Caki2 (cell line): ENCODE measurements around the gene PHKB. TPM values are rescaled to one million over a fixed set of nuclear protein-coding genes. Genes with fewer than 3 reads are reported as not detected.
"Not testable (repeated sequence)": the region's sequence is repeated elsewhere in the genome, so short reads cannot be mapped to it uniquely, and the experiment has no call there.

ENCODE experiments used
- DNase-seq: peaks from one replicate; pipeline ENCODE4 v3.0.0-alpha.2; 2015; ENCODE audit warnings: low read depth
- in situ Hi-C: cut with HindIII; loops from 2 replicates; pipeline ENCODE4 v1.10.0; 2016; ENCODE audit warnings: low sequenced_read_pairs, low pct_unique_long_range_greater_than_20kb, mixed read lengths
- total RNA-seq: library from RNA; depleted of rRNA; stranded (reverse); fragments of >200 nt; shearing (Covaris generic); gene quantifications from 2 replicates; pipeline ENCODE4 v1.2.3, GENCODE V29; 2014; ENCODE audit warnings: low replicate concordance

The PHKB gene
- total RNA-seq, 1 experiment from 2014 or later: 27.2 TPM

DNA sequence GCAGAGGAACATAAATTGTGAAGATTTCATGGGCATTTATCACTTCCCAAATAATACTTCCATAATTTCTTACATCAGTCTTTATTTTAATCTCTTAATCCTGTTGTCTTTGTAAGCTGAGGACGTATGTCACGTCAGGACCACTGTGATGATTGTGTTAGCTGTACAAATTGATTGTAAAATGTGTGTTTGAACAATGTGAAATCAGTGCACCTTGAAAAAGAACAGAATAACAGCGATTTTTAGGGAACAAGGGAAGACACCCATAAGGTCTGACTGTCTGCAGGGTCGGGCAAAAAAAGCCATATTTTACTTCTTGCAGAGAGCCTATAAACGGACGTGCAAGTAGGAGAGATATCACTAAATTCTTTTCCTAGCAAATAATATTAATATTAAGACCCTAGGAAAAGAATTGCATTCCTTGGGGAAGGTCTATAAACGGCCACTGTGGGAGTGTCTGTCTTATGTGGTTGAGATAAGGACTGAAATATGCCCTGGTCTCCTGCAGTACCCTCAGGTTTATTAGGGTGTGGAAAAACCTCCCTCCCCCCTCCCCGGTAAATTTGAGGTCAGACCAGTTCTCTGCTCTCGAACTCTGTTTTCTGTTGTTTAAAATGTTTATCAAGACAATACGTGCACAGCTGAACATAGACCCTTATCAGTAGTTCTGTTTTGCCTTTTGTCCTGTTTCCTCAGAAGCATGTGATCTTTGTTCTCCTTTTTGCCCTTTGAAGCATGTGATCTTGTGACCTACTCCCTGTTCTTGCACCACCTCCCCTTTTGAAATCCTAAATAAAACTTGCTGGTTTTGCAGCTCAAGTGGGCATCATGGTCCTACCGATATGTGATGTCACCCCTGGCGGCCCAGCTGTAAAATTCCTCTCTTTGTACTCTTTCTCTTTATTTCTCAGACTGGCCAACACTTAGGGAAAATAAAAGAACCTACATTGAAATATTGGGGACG, 78.9 kb downstream of the PHKB start:
- peak; percentile 5 for DNase-seq
- in situ Hi-C loops: not testable (repeated sequence)

DNA sequence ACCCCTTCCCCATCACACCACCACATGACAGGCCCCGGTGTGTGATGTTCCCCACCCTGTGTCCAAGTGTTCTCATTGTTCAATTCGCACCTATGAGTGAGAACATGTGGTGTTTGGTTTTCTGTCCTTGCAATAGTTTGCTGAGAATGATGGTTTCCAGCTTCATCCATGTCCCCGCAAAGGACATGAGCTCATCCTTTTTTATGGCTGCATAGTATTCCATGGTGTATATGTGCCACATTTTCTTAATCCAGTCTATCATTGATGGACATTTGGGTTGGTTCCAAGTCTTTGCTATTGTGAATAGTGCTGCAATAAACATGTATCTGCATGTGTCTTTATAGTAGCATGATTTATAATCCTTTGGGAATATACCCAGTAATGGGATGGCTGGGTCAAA, 80.0 kb downstream of the PHKB start:
- DNase-seq, in situ Hi-C loops: not testable (repeated sequence)

DNA sequence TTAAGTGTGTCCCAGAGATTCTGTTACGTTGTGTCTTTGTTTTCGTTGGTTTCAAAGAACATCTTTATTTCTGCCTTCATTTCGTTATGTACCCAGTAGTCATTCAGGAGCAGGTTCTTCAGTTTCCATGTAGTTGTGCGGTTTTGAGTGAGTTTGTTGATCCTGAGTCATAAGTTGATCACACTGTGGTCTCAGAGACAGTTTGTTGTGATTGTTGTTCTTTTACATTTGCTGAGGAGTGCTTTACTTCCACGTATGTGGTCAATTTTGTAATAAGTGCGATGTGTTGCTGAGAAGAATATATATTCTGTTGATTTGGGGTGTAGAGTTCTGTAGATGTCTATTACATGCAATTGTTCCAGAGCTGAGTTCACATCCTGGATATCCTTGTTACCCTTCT, 83.1 kb downstream of the PHKB start:
- in situ Hi-C loops: not testable (repeated sequence)

DNA sequence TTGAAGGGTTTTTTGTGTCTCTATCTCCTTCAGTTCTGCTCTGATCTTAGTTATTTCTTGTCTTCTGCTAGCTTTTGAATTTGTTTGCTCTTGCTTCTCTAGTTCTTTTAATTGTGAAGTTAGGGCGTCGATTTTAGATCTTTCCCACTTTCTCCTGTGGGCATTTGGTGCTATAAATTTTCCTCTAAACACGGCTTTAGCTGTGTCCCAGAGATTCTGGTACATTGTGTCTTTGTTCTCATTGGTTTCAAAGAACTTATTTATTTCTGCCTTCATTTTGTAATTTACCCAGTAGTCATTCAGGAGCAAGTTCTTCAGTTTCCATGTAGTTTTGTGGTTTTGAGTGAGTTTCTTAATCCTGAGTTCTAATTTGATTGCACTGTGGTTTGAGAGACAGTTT, 90.1 kb downstream of the PHKB start:
- in situ Hi-C loops, DNase-seq: not testable (repeated sequence)

More for the DNA sequence above, 83.1 kb downstream of the PHKB start:
- not testable (repeated sequence) for DNase-seq

DNA sequence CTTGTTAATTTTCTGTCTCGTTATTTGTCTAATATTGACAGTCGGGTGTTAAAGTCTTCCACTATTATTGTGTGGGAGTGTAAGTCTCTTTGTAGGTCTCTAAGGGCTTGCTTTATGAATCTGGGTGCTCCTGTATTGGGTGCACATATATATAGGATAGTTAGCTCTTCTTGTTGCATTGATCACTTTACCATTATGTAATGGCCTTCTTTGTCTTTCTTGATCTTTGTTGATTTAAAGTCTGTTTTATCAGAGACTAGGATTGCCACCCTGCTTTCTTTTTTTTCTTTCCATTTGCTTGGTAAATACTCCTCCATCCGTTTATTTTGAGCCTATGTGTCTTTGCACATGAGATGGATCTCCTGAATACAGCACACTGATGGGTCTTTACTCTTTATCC, 90.6 kb downstream of the PHKB start:
- in situ Hi-C loops, DNase-seq: not testable (repeated sequence)

DNA sequence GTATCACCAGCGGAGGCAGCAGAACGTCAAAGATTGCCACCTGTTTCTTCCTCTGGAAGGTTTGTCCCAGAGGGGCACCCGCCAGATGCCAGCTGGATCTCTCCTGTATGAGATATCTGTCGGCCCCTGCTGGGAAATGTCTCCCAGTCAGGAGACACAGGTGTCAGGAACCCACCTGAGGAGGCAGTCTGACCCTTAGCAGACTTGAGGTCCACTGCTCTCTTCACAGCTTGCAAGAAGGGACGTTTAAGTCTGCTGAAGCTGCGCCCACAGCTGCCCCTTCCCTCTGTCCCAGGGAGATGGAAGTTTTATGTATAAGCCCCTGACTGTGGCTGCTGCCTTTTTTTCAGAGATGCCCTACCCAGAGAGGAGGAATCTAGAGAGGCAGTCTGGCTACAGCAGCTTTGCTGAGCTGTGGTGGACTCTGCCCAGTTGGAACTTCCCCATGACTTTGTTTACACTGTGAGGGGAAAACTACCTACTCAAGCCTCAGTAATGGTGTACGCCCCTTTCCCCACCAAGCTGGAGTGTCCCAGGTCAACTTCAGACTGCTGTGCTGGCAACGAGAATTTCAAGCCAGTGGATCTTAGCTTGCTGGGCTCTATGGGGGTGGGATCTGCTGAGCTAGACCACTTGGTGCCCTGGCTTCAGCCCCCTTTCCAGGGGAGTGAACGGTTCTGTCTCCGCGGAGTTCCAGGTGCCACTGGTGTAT, 92.9 kb downstream of the PHKB start:
- in situ Hi-C loops: no loop called here
- DNase-seq: no peak

DNA sequence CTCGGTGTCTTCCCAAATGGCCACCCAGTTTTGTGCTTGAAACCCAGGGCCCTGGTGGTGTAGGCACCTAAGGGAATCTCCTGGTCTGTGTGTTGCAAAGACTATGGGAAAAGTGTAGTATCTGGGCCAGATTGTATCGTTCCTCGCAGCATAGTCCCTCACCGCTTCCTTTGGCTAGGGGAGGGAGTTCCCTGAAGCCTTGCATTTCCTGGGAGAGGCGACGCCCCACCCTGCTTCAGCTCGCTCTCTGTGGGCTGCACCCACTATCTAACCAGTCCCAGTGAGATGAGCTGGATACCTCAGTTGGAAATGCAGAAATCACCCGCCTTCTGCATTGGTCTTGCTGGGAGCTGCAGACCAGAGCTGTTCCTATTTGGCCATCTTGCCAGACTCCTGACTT, 93.5 kb downstream of the PHKB start:
- in situ Hi-C loops, DNase-seq: not testable (repeated sequence)

DNA sequence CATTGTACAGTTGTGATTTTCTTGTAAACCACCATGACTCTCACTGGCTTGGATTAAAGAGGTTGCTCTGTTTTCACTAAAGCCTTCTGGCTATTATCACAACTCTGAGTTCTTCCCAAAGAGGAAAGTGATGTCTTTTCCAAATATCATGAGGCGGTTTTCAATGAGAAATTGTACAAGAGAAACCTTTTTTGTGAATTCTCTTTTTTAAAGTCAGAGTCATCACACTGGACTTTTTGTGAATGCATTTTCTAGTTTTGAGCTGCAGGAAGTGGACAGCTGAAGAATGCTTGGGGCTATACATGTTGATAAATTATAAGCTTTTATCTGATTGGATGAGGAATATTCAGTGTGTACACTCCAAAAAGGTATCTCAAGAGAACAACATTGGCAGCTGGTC, 100.2 kb downstream of the PHKB start:
- in situ Hi-C loops: no loop called here

DNA sequence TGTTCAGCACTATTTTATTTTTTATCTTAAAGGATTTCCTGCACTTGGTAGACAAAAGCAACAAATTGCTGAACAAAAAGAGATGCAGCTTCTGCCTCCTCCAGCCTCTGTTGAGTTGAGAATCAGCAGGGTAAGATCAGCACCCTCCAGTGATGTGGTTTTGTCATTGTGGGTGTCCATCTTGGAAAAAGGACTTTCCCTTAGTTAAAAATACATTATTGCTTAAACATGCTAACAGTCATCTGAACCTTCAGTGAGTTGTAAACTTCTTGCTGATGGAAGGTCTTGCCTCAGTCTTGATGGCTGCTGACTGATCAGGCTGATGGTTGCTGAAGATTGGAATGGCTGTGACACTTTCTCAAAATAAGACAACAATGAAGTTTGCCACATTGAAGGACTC, 101.2 kb downstream of the PHKB start:
- DNase-seq: no peak
- in situ Hi-C loops: no loop called here

More for the DNA sequence above, 100.2 kb downstream of the PHKB start:
- DNase-seq: no peak

DNA sequence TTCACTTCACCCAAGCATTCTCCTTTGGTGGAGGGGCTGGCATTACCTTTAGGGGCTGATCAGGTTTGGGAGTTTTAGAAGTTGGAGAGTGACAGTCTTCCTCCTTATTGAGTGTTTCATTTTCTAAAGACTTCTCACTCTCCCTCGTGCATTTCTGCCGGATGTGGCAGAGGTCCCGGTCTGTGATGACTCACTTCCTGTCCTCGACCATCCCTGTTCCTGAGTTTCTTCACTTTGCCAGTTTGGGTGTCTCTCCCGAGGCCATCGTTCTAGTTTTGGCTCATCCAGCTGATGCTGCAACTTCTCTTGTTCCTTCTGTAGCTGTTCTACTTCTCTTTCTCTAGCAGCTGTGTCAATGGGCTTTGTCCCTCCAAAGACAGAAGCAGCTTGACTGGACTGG, 104.3 kb downstream of the PHKB start:
- in situ Hi-C loops: no loop called here
- DNase-seq: no peak

DNA sequence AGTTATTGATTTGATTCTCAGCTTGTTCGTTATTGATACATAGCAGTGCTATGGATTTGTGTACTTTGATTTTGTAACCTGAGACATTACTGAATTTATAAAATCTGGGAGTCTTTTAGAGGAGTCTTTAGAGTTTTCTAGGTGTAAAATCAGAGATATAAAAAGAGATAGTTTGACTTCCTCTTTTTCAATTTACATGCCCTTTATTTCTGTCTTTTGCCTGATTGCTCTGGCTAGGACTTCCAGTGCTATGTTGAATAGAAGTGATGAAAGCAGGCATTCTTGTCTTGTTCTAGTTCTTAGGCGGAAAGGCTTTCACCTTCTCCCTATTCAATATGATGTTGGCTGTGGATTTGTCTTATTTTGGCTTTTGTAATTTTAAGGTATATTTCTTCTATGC, 106.2 kb downstream of the PHKB start:
- no peak for DNase-seq
- in situ Hi-C loops: no loop called here

DNA sequence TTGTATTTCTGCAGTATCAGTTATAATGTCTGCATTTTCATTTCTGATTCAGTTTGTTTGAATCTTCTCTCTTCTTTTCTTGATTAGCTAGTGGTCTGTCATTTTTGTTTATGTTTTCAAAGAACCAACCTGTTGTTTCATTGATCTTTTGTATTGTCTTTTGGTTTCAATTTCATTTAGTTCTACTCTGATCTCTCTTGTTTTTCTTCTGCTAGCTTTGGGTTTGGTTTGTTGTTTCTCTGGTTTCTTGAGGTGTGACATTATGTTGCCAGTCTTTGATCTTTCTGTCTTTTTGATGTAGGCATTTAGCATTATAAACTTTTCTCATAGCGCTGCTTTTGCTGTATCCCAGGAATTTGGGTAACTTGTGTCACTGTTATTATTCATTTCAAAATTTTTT, 107.2 kb downstream of the PHKB start:
- DNase-seq: no peak
- in situ Hi-C loops: no loop called here

DNA sequence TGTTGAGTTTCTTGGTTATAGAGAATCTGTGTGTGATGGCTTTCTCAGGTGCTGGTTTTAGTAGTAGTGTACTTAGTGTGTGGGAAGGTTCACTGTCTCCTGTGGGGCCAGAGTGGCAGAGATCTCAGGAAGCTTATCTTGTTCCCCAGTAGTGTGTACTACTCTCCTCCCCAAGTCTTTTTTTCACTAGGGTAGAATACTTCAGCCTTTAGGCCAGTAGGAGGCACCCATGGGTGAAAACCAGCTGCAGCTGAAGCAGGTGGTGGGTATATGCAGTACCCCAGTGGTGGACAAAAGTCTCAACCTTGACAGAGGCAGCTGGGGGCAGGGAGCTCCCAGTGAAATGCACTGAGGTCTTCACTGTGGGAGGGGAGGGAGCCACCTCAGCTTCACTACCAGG, 109.9 kb downstream of the PHKB start:
- in situ Hi-C loops: no loop called here
- DNase-seq: no peak

DNA sequence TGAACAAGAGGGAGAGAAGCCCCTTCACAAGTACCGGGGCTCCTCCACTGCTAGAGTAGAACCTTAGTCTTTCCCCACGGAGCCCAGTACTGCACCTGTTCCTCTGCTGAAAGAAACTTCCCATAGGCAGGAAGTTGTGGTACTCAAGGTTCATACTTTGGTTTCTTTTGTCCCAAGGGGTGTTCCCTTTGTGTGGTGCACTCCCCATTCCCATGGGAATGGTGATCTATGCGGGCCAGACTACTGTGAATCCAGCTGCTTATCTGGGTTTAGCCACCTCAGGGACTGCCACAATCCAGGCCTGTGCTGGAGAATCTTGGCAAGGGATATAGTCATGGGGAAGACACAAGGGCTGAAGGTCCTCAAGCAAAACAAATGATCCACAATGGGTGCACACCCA, 110.6 kb downstream of the PHKB start:
- no peak for DNase-seq
- in situ Hi-C loops: no loop called here

DNA sequence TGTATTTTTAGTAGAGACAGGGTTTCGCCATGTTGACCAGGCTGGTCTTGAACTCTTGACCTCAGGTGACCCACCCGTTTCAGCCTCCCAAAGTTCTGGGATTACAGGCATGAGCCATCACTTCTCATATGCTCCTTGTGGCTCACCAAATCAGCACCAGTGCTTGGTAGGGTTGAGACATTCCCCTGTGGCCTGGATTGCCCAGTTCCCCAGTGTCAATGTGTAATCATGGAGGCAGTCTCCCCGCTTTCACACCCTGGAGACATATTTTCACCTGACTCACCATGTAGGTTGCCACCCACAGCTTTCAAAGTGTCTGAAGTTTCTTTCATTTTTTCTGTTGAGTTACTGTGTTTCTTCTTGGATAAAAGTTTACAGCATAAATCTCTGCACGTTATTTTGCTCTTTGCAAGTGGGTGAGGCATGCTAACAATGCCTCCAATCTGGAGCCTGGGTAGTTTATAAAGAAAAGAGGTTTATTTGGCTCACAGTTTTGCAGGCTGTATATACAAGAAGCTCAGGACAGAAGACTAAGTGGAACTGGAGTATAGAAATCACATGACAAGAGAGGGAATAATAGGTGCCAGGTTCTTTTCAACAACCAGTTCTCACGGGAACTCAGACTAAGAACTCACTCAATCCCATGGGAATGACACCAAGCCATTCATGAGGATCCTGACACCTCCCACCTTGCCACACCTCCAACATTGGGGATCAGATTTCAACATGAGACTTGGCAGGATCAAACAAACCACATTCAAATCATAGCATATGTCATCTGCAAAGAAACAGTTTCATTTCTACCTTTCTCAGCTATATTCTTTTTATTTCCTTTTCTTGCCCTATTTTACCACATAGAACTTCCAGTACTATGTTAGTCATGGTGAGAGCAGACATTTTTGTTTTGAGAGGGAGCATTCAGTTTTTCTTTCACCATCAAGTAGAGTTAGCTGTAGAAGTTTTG, 113.2 kb downstream of the PHKB start:
- DNase-seq: peak; percentile 41

DNA sequence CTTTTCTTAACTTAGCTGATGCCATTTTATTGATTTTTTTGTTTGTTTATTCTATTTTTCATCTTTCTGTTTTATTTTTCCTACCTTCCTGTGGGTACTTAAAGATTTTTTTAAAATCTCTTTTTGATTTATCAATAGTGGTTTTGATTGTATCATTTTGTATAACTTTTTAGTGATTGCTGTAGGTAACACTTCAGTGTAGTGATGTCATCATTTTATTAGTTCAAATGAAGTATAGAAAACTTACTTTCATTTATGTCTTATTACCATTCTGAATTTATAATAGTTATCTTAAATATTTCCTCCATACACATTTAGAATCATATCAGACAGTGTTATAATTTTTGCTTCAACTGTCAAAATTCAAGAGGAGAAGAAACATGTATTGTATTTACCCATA, 115.9 kb downstream of the PHKB start:
- DNase-seq: no peak
- in situ Hi-C loops: no loop called here

More for the DNA sequence above, 113.2 kb downstream of the PHKB start:
- in situ Hi-C loops: no loop called here

DNA sequence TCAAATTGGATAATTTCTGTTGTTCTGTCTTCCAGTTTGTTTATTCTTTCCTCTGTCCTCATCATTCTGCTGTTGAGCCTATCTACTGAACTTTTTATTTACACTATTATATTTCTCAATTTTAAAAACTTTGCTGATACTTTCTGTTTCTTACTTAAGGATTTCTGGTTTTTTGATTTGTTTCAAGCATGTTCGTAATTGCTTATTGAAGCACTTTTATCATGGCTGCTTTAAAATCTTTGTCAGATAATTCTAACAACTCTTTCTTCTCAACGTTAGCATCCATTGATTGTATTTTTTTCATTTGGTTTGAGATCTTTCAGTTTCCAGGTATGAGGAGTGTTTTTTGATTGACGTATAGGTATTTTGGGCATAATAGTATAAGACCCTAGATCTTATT, 116.9 kb downstream of the PHKB start:
- in situ Hi-C loops: no loop called here
- no peak for DNase-seq

DNA sequence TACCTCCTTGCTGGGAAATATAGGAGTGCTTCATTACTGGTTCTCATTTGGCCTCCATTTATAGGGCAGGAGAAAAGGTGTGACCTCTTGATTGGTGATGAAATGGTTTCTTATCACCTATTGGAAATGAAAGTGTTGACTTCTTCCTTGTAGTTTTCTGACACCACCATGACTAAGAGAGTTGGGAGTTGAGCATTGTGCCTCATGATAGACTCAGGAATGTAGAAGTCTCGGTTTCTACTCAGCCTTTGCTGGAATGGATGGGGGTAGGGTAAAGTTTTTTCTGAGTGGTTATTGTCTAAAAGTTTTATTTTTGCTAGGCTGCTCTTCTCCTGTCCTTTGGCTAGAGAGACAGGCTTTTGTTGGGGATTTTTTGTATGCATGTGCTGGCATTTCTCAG, 117.4 kb downstream of the PHKB start:
- DNase-seq: peak; percentile 1

More for the DNA sequence above, 117.4 kb downstream of the PHKB start:
- in situ Hi-C loops: no loop called here
